Measurements from ENCODE around the gene ZNF627. TPM values are rescaled to one million over a fixed set of nuclear protein-coding genes. Genes with fewer than 3 reads are reported as not detected.
"Not testable (repeated sequence)": the region's sequence is repeated elsewhere in the genome, so short reads cannot be mapped to it uniquely, and the experiment has no call there.

ZNF627 gene
- total RNA-seq, 2 experiments from 2014 or later: 4.7 to 5.5 TPM

DNA sequence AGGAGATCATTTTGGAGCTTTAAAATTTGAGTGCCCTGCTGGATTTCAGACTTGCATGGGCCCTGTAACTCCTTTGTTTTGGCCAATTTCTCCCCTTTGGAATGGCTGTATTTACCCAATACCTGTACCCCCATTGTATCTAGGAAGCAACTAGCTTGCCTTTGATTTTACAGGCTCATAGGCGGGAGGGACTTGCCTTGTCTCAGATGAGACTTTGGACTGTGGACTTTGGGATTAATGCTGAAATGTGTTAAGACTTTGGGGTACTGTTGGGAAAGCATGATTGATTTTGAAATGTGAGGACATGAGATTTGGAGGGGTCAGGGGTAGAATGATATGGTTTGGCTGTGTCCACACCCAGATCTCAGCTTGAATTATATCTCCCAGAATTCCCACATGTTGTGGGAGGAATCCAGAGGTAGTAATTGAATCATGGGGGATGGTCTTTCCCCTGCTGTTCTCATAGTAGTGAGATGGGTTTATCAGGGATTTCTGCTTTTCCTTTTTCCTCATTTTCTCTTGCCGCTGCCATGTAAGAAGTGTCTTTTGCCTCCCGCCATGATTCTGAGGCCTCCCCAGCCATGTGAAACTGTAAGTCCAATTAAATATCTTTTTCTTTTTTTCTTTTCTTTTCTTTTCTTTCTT lies 36.9 kb downstream of the ZNF627 start:
- peaks cover 10% of the 10 kb centered on the region for H3K9me3 Mint-ChIP-seq
- H3K4me1 Mint-ChIP-seq, H3K27me3 Mint-ChIP-seq, H3K4me3 Mint-ChIP-seq, H3K36me3 Mint-ChIP-seq, DNase-seq, H3K27ac Mint-ChIP-seq: not testable (repeated sequence)

DNA sequence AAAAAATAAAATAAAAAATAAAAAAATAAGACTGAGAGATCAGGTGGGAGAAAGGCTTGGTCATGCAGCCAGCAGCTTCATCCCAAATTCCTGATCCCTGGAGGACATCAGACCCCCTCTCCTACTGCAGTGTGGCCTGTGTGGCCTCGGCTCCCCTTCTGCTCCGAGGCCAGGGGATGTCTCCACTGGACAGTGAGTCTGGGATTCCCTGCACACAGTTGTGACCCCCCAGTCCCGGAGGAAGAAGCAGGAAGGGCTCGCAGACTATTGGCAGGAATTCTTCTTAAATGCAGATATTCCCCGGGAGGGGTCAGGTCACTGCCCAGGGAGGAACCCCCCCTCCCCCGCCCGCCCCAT lies 41.9 kb downstream of the ZNF627 start:
- H3K4me3 Mint-ChIP-seq: no peak overlapping the region
- peaks cover 20% of the 10 kb centered on the region for H3K27me3 Mint-ChIP-seq
- DNase-seq: no peak
- H3K27ac Mint-ChIP-seq: no peak overlapping the region
- H3K36me3 Mint-ChIP-seq: no peaks in the 10 kb centered on the region
- peaks cover 3% of the 10 kb centered on the region for H3K4me1 Mint-ChIP-seq
- no peaks in the 10 kb centered on the region for H3K9me3 Mint-ChIP-seq

DNA sequence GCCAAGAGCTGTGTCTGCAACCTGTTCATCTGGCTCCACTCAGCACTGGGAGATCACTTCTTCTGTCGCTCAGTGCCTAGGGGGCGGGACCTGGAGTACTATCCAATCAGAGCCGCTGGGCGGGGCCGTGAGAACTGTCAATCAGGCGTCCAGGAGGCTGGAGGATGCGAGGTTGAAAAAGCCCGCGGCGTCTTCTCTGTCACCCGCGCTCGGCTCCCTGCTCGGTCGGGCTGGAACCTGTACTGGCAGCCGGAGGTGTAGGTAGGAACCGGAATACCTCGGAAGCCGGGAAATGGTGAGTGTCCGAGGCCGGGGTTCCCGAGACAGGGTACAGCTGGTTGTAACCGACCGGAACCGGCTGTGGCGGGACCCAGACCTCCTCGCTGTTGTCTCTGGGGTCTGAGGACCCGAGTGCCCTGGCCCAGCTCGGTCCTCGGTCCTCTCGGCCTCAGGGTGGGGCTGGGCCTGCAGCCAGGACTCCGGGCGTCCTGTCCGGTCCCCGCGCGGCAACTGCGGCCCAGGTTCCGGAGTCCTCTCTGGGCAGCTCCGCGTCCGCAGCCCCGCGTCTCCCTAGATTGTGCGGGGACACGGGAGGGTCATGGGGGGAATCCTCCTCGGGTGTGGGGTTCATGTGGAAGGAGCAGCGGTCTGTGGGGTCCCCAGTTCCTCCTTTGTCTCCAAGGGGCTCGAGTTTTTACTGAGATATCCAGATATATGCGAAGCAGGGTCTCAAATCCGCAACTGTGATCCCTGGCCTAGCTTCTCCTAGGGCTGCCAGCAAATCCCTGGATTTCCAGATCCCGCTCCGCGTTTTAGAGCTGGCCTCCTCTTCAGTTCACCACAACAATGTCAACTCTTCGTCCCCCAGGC lies 42.6 kb downstream of the ZNF627 start:
- DNase-seq: peak; percentile 93
- Mint-ChIP-seq H3K27me3 (peaks cover 26% of the 10 kb centered on the region), H3K4me1 (peaks cover 3% of the 10 kb centered on the region), H3K4me3 (peak overlapping the region; percentile 81), H3K9me3 (no peaks in the 10 kb centered on the region), H3K27ac (no peak overlapping the region), H3K36me3 (no peaks in the 10 kb centered on the region)

DNA sequence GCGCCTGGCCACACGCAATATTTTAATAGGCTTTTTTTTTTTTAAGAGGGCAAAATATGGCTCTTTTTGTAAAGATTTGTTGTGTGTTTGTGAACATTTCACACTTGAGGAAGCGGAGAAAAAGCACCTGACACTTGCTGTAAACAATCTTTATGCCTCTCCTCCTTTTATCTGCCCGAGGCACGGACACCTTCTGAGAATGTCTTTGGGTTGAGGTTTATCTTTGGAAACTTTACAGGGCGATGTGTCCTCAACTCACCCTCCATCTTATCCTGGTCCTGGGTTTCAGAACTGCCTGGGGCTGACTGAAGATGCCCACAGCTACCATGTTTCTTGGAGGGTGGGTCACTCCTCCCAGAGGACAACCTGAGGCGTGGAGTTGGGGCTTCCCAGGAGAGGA lies 44.0 kb downstream of the ZNF627 start:
- no peak for DNase-seq

DNA sequence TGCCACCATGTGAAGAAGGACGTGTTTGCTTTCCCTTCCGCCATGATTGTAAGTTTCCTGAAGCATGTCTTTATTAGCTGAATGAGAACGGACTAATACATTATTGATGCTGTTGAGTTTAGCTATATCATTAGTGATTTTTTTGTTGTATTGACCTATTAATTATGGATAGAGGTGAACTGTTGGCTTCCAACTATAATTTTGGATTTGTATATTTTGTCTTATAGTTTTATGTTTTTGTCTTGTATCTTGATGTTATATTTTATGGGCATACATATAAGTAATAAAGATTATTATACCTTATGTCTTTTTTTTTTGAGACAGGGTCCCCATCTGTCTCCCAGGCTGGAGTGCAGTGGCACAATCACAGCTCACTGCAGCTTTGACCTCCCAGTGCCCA lies 45.6 kb downstream of the ZNF627 start:
- Mint-ChIP-seq H3K4me3 (no peak overlapping the region), H3K9me3 (no peaks in the 10 kb centered on the region), H3K27ac (no peak overlapping the region), H3K27me3 (peaks cover 35% of the 10 kb centered on the region), H3K36me3 (no peaks in the 10 kb centered on the region), H3K4me1 (peaks cover 3% of the 10 kb centered on the region)
- no peak for DNase-seq

More for the DNA sequence above, 44.0 kb downstream of the ZNF627 start:
- Mint-ChIP-seq H3K4me3 (no peak overlapping the region), H3K27ac (no peak overlapping the region), H3K27me3 (peaks cover 32% of the 10 kb centered on the region), H3K4me1 (peaks cover 3% of the 10 kb centered on the region), H3K36me3 (no peaks in the 10 kb centered on the region), H3K9me3 (no peaks in the 10 kb centered on the region)

DNA sequence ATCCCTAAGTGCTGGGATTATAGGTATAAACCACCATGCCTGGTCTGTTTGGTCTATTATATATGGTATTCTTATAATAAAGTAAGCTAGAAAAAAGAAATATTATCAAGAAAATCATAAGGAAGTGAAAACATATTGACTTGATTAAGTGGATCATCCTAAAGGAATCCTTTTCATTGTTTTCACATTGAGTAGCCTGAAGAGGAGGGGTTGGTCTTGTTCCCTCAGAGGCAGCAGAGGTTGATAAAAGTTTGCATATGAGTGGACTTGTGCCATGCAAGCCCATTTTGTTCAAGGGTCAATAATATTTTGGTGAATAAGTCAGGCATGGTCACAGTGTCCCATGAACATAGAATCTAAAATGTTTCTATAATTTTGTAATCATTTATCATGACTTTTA lies 52.7 kb downstream of the ZNF627 start:
- Mint-ChIP-seq H3K4me3 (no peak overlapping the region), H3K9me3 (peaks cover 26% of the 10 kb centered on the region), H3K27me3 (peaks cover 16% of the 10 kb centered on the region), H3K4me1 (no peaks in the 10 kb centered on the region), H3K27ac (no peak overlapping the region), H3K36me3 (peaks cover 18% of the 10 kb centered on the region)
- DNase-seq: no peak

DNA sequence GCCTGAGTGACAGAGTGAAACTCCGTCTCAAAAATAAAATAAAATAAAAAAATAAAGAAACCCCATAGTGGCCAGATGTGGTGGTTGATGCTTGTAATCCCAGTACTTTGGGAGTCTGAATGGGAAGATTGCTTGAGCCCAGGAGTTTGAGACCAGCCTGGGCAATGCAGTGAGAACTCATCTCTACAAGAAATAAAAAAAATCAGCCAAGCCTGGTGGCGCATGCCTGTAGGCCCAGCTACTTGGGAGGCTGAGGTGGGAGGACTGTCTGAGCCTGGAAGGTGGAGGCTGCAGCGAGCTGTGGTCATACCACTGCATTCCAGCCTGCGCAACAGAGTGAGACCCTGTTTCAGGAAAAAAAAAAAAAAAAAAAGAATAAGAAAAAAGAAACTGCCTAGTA lies 53.8 kb downstream of the ZNF627 start:
- Mint-ChIP-seq H3K4me3 (no peak overlapping the region), H3K9me3 (peaks cover 26% of the 10 kb centered on the region), H3K27ac (no peak overlapping the region), H3K36me3 (peaks cover 18% of the 10 kb centered on the region), H3K27me3 (peaks cover 12% of the 10 kb centered on the region), H3K4me1 (no peaks in the 10 kb centered on the region)
- no peak for DNase-seq

DNA sequence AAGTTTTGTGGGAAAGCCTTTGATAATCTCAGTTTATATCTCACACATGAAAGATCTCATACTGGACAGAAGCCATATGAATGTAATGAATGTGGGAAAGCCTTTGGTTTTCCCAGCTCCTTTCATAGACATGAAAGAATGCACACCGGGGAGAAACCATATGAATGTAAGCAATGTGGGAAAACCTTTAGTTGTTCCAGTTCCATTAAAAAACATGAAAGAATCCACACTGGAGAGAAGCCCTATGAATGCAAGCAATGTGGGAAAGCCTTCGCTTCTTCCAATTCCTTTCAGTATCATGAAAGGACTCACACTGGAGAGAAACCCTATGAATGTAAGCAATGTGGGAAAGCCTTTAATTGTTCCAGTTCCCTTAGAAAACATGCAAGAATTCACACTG lies 54.8 kb downstream of the ZNF627 start:
- H3K4me3 Mint-ChIP-seq: no peak overlapping the region
- H3K4me1 Mint-ChIP-seq: no peaks in the 10 kb centered on the region
- H3K27me3 Mint-ChIP-seq: peaks cover 10% of the 10 kb centered on the region
- peaks cover 26% of the 10 kb centered on the region for H3K9me3 Mint-ChIP-seq
- no peak overlapping the region for H3K27ac Mint-ChIP-seq
- no peak for DNase-seq
- H3K36me3 Mint-ChIP-seq: peaks cover 18% of the 10 kb centered on the region

DNA sequence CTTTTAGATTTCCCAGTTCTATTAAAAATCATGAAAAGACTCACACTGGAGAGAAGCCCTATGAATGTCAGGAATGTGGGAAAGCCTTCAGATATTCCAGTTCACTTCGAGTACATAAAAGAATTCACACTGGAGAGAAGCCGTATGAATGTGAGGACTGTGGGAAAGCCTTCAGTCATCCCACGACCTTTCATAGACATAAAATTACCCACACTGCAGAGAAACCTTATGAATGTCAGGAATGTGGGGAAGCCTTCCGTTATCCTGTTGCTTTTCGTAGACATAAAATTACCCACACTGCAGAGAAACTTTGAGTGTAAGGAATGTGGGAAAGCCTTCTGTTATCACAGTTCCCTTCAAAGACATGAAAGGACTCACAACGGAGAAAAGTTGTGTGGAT lies 55.2 kb downstream of the ZNF627 start:
- no peak overlapping the region for H3K4me3 Mint-ChIP-seq
- no peak overlapping the region for H3K27ac Mint-ChIP-seq
- H3K9me3 Mint-ChIP-seq: peaks cover 26% of the 10 kb centered on the region
- no peak for DNase-seq
- peaks cover 10% of the 10 kb centered on the region for H3K27me3 Mint-ChIP-seq
- peaks cover 18% of the 10 kb centered on the region for H3K36me3 Mint-ChIP-seq
- H3K4me1 Mint-ChIP-seq: no peaks in the 10 kb centered on the region

DNA sequence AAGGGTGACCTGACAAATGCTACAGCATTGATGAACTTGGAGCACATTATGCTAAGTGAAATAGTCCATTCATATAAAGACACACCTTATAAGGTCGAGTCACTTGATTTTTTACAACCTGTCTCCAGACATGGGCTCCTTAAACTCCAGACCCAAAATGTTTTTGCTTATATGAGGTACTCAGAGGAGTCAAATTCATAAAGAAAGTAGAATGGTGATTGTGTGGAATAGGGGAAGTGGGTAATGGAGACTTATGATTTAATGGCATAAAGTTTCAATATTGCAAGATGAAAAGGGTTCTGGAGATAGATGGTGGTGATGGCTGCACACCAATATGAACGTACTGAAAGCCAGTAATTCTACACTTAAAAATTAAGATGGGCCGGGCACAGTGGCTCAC lies 59.3 kb downstream of the ZNF627 start:
- peaks cover 26% of the 10 kb centered on the region for H3K9me3 Mint-ChIP-seq
- no peaks in the 10 kb centered on the region for H3K4me1 Mint-ChIP-seq
- H3K27ac Mint-ChIP-seq: no peak overlapping the region
- H3K27me3 Mint-ChIP-seq: no peaks in the 10 kb centered on the region
- H3K4me3 Mint-ChIP-seq: no peak overlapping the region
- no peak for DNase-seq
- H3K36me3 Mint-ChIP-seq: peaks cover 17% of the 10 kb centered on the region

DNA sequence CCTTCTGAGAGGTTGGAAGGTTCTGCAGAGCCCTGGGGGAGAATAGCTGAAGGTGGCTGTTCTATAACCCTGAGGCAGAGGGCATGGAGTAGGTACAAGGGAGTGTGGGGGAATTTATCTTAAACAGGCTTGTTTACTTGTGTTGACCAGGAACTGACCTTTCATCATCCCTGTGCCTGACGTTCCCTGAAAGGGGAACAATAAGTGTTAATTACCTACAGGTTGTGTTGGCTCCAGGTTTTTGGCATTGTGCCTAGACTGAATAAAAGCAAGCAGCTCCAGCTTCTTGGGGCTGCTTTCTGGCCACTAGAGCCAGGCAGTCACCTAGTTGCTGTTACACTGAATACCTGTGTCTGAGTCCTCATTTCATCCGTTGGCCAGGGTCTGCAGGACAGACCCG lies 60.0 kb downstream of the ZNF627 start:
- H3K27ac Mint-ChIP-seq: no peak overlapping the region
- H3K9me3 Mint-ChIP-seq: peaks cover 18% of the 10 kb centered on the region
- H3K27me3 Mint-ChIP-seq: no peaks in the 10 kb centered on the region
- DNase-seq: no peak
- H3K36me3 Mint-ChIP-seq: peaks cover 10% of the 10 kb centered on the region
- no peaks in the 10 kb centered on the region for H3K4me1 Mint-ChIP-seq
- no peak overlapping the region for H3K4me3 Mint-ChIP-seq

DNA sequence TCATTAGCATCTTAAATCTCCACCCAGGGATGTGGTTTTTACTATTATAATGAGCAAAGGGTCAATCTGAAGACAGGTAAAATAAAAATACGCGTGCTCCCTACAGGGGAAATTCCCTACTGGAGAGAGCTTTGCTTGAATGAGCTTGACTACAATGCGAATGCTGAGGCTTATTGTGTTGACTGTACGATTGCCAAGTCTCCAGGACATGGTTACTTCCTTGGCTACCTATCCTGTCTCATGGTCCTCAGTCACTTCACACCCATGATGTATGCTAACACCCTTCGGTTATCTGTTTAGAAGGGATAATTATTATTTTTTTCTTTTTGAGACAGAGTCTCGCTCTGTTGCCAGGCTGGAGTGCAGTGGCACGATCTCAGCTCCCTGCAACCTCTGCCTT lies 61.7 kb downstream of the ZNF627 start:
- no peak for DNase-seq
- H3K4me1 Mint-ChIP-seq: no peaks in the 10 kb centered on the region
- H3K27ac Mint-ChIP-seq: no peak overlapping the region
- peaks cover 3% of the 10 kb centered on the region for H3K36me3 Mint-ChIP-seq
- H3K27me3 Mint-ChIP-seq: no peaks in the 10 kb centered on the region
- H3K9me3 Mint-ChIP-seq: peaks cover 6% of the 10 kb centered on the region
- H3K4me3 Mint-ChIP-seq: no peak overlapping the region

DNA sequence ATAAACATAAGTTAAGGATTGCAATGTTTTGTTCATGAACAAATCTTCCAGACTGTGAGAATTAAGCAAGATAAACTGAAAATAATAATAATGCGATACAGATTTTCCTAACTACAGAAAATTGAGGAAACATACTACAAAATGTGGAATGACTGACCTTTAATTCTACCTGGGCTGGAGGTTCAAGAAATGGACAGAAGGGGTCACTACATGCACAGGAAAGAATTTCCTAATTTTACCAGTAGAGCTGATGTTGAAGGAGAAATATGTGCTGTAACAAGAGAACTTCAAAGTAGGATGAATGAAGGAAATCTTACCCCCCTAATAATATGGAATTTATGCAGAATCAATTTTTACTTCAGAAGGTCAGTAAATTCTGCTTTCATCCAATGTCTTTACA lies 62.3 kb downstream of the ZNF627 start:
- no peaks in the 10 kb centered on the region for H3K27me3 Mint-ChIP-seq
- no peaks in the 10 kb centered on the region for H3K4me1 Mint-ChIP-seq
- H3K36me3 Mint-ChIP-seq: peaks cover 2% of the 10 kb centered on the region
- H3K9me3 Mint-ChIP-seq: peaks cover 2% of the 10 kb centered on the region
- DNase-seq: no peak
- no peak overlapping the region for H3K4me3 Mint-ChIP-seq
- no peak overlapping the region for H3K27ac Mint-ChIP-seq

DNA sequence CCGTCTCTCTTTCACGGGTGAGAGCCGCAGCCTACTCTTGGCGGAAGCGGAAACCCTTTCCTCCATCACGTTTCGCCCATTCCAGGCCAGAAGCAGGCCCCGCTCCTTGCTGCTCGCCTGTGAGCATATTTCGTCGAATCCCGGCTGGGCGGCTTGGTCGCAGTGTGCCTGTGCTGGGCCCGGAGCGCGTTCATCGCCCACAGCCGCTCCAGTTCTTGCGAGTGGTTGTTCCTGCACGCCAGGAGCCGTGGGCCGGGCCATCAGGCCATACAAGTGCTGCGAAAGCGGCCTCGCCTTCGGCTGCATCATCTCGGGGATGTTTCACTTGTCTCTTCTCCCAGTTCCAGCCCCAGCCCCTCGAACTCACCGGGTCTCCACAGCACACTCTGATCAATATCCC lies 65.0 kb downstream of the ZNF627 start:
- Mint-ChIP-seq H3K27me3 (no peaks in the 10 kb centered on the region), H3K4me1 (no peaks in the 10 kb centered on the region), H3K27ac (no peak overlapping the region), H3K36me3 (no peaks in the 10 kb centered on the region), H3K9me3 (no peaks in the 10 kb centered on the region), H3K4me3 (no peak overlapping the region)
- DNase-seq: no peak

DNA sequence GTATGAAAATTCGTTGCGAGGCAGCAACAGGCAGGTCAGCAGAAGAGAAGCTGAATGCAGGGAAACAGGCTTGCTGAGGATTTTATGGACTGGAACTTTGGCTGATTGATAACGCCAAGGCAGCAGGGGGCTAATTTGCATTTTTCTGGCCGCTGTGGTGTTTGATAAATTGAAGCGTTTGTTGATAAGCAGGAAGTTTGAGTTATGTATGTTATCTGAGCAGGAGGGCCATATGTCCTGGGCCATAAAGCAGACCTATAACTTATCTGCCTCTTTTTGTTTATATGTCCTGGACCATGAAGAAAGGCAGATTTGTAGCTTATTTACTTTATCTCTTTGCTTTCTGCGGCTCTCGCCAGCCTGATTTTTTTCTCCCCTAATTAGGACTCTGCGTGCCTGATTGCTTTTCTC lies 65.9 kb downstream of the ZNF627 start:
- H3K4me3 Mint-ChIP-seq: no peak overlapping the region
- no peaks in the 10 kb centered on the region for H3K27me3 Mint-ChIP-seq
- no peaks in the 10 kb centered on the region for H3K4me1 Mint-ChIP-seq
- no peaks in the 10 kb centered on the region for H3K36me3 Mint-ChIP-seq
- H3K9me3 Mint-ChIP-seq: no peaks in the 10 kb centered on the region
- no peak for DNase-seq
- no peak overlapping the region for H3K27ac Mint-ChIP-seq

All from activated naive CD8-positive, alpha-beta T cell treated with anti-CD3 and anti-CD28 coated beads for 36 hours (primary cell).